ENCODE data around the gene SOX9. TPM values are rescaled to one million over a fixed set of nuclear protein-coding genes. Genes with fewer than 3 reads are reported as not detected.

The SOX9 gene
- total RNA-seq, 1 experiment from 2014 or later: 1.3 TPM

GRCh38 chr17:72146371-72146770, 25.6 kb downstream of the SOX9 start:
- Histone ChIP-seq H2AFZ (ENCODE audit: low read length) (no peak overlapping the region), H2BK20ac (ENCODE audit: low read depth, low read length, poor library complexity, severe bottlenecking) (no peak overlapping the region), H3K14ac (ENCODE audit: insufficient read depth, low read length) (no peak overlapping the region), H3K56ac (ENCODE audit: insufficient read length, low read depth, low read length) (no peak overlapping the region), H4K91ac (ENCODE audit: insufficient read length, low read depth, low read length) (no peak overlapping the region), H3K4ac (ENCODE audit: low read depth, low read length) (no peak overlapping the region), H4K20me1 (ENCODE audit: control insufficient read depth, insufficient read depth, insufficient read length) (no peaks in the 10 kb centered on the region), H4K8ac (replicated peaks; ENCODE audit: insufficient read length, low read depth, low read length) (no peak overlapping the region), H2BK15ac (ENCODE audit: low read depth, low read length) (no peak overlapping the region), H4K5ac (ENCODE audit: insufficient read length, low read depth, low read length) (no peak overlapping the region), H3K27me3 (ENCODE audit: insufficient read depth, low read length) (no peaks in the 10 kb centered on the region), H3K4me2 (ENCODE audit: insufficient read depth, insufficient read length, low read length) (no peak overlapping the region), H2AK5ac (ENCODE audit: insufficient read length, low read length) (no peak overlapping the region), H3K23me2 (ENCODE audit: insufficient read length, low read depth, low read length, poor library complexity, severe bottlenecking) (no peaks in the 10 kb centered on the region), H3K18ac (ENCODE audit: insufficient read length, low read depth, low read length) (no peak overlapping the region), H3K27ac (ENCODE audit: insufficient read length, low read depth, low read length) (no peak overlapping the region), H2BK12ac (ENCODE audit: insufficient read length, low read depth, low read length) (no peak overlapping the region), H3K9me3 (ENCODE audit: control insufficient read depth, low read depth, low read length) (no peaks in the 10 kb centered on the region), H2BK120ac (ENCODE audit: low read depth, low read length, poor library complexity, severe bottlenecking) (no peak overlapping the region), H3K23ac (ENCODE audit: insufficient read length, low read depth, low read length) (no peak overlapping the region), H3T11ph (ENCODE audit: low read length) (no peak overlapping the region), H3K4me1 (ENCODE audit: insufficient read depth, low read length) (peaks cover 4% of the 10 kb centered on the region; the same call in 1 of the 2 replicates), H3K79me2 (ENCODE audit: insufficient read depth, low read length) (no peaks in the 10 kb centered on the region), H3K9ac (ENCODE audit: extremely low read depth, insufficient read length, low read length) (no peak overlapping the region), H3K79me1 (ENCODE audit: insufficient read depth, low read depth, low read length, poor library complexity, severe bottlenecking) (no peaks in the 10 kb centered on the region), H2BK5ac (ENCODE audit: insufficient read length, low read length) (no peak overlapping the region)
- Mint-ChIP-seq H3K27me3 (ENCODE audit: low read depth) (peaks cover 9% of the 10 kb centered on the region), H3K36me3 (ENCODE audit: insufficient read depth in 1 of 3, low read depth in 3 of 3) (no peaks in the 10 kb centered on the region; a peak in 2 of 7 replicates), H3K4me3 (no peak overlapping the region), H3K27ac (no peak overlapping the region), H3K9me3 (peaks cover 0 to 3% of the 10 kb centered on the region in 2 experiments; a peak in 2 of 5 replicates), H3K4me1 (peaks cover 25 to 35% of the 10 kb centered on the region in 2 experiments)
- WGBS (ENCODE audit: extremely low coverage, insufficient read length, low lambda C conversion rate): no CpG with 5 or more reads among the region's 2 CpGs
- TF ChIP-seq, protein P1, sequence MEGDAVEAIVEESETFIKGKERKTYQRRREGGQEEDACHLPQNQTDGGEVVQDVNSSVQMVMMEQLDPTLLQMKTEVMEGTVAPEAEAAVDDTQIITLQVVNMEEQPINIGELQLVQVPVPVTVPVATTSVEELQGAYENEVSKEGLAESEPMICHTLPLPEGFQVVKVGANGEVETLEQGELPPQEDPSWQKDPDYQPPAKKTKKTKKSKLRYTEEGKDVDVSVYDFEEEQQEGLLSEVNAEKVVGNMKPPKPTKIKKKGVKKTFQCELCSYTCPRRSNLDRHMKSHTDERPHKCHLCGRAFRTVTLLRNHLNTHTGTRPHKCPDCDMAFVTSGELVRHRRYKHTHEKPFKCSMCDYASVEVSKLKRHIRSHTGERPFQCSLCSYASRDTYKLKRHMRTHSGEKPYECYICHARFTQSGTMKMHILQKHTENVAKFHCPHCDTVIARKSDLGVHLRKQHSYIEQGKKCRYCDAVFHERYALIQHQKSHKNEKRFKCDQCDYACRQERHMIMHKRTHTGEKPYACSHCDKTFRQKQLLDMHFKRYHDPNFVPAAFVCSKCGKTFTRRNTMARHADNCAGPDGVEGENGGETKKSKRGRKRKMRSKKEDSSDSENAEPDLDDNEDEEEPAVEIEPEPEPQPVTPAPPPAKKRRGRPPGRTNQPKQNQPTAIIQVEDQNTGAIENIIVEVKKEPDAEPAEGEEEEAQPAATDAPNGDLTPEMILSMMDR (conservative IDR thresholded peaks at IDR 0.05): no peak
- DNase-seq: no peak
